Fibroblast of villous mesenchyme (primary cell): ENCODE data around the gene HTRA1. TPM values are rescaled to one million over a fixed set of nuclear protein-coding genes. Genes with fewer than 3 reads are reported as not detected.

Experiments
- DNase-seq: peaks from one replicate; pipeline ENCODE4 v3.0.0-alpha.2; 2010; ENCODE audit warnings: low read depth
- H3K4me3 ChIP-seq: 2 replicates; pipeline ENCODE4 v1.5.1; 2011; ENCODE audit warnings: low read depth, mild to moderate bottlenecking, low read length
- total RNA-seq: library from RNA; depleted of rRNA; stranded (reverse); fragments of >200 nt; gene quantifications from 2 replicates; pipeline ENCODE4 v1.2.3, GENCODE V29; 2012
- TF ChIP-seq, protein P1 (sequence below): IDR thresholded peaks from 2 replicates; pipeline ENCODE4 v1.5.1; 2012; ENCODE audit warnings: low read depth, mild to moderate bottlenecking, low read length; ENCODE audit not compliant: insufficient read depth

HTRA1 gene
- total RNA-seq, 1 donor: 88.9 TPM

DNA sequence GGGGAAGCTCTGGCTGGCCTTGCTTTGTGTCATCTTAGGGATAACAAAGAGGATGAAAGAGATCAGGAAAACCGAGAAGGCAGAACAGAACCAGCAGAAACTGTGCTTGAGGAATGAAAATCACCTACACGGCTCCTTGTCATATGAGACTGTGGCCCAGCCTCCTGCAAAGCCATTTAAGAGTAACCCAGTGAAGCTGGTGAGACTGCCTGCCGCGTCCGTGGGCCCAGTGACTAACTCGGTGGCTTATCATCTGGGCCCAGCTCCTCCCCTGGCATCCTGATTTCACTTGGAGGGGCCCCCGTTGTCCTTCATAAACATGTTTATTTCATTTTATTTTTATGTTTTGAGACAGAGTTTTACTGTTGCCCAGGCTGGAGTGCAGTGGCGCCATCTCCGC lies 30.7 kb downstream of the HTRA1 start:
- no peak for DNase-seq
- H3K4me3 ChIP-seq: no peak overlapping the region
- TF ChIP-seq, protein P1, sequence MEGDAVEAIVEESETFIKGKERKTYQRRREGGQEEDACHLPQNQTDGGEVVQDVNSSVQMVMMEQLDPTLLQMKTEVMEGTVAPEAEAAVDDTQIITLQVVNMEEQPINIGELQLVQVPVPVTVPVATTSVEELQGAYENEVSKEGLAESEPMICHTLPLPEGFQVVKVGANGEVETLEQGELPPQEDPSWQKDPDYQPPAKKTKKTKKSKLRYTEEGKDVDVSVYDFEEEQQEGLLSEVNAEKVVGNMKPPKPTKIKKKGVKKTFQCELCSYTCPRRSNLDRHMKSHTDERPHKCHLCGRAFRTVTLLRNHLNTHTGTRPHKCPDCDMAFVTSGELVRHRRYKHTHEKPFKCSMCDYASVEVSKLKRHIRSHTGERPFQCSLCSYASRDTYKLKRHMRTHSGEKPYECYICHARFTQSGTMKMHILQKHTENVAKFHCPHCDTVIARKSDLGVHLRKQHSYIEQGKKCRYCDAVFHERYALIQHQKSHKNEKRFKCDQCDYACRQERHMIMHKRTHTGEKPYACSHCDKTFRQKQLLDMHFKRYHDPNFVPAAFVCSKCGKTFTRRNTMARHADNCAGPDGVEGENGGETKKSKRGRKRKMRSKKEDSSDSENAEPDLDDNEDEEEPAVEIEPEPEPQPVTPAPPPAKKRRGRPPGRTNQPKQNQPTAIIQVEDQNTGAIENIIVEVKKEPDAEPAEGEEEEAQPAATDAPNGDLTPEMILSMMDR: no peak

DNA sequence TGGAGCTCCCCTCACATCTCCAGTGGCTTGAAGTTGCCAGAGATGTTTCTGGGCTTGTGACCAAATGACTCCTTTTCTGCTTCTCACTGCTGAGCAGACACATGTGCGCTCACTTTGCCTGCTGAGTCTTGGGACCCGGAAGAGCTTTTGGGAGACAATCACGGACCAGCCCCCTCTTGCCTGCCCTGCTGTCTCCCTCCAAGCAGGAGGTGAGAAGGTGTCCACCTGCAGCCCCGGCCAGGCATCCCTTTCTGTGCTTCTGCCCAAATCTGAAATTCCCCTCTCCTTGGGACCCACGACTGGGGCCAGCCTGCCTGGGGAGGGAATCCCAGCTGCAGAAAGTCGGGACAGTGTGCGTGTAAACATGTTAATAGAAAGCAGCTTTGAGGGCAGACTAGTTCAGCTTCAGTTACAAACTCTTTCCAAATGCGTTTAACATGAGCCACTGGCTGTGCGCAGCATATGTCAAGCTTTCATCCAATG lies 31.7 kb downstream of the HTRA1 start:
- DNase-seq: peak; percentile 57
- no peak overlapping the region for H3K4me3 ChIP-seq
- TF ChIP-seq, protein P1: no peak

DNA sequence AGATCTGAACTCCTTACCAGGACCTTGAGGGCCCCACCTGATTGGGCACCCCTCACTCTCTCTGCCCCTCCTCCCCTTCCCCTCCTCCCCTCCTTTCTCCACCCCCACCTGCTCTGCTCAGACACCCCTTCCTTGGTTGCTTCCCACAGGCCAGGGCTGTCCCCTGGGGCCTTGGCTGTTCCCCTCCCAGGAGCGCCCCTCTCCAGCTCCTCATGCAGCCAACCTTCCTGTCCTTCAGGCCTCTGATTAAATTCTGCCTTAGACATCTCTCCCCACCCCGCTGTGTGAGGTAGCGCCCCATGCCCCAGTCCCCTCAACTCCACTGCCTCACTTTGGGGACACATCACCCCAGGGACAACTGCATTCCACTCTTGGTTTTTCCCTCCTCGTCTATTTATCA lies 32.4 kb downstream of the HTRA1 start:
- TF ChIP-seq, protein P1: no peak
- H3K4me3 ChIP-seq: no peak overlapping the region
- DNase-seq: no peak

DNA sequence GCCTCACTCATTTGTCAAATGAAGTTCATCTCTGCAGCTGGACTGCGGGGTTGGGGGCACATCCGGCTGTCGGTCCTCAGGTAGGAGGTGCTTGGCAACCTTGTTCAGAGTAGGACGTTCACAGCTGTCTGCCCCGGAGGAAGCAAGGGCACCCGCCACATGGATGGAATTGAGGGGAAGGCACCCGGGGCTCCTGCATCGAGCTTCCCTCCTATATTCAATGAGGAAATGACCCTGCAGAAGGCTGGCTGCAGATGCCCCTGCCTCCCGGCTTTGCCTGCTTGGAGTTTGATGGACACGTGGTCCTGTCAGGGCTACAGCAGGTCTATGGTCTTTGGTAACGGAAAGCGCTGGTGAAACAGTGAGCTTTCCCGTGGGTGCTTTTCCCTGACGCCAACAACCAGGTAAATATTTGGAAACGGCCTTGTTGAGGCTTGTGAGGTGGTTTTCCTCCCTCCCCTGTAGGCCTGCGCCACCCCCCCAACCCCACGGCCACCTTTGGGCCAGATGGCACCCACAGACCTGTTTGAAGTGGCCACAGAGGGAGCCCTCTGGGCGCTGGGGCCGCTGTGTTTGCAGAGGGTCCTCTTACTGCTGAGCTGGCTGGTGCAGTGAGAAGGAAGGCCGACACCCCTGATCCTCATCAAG lies 32.9 kb downstream of the HTRA1 start:
- TF ChIP-seq, protein P1: no peak
- H3K4me3 ChIP-seq: no peak overlapping the region
- no peak for DNase-seq

DNA sequence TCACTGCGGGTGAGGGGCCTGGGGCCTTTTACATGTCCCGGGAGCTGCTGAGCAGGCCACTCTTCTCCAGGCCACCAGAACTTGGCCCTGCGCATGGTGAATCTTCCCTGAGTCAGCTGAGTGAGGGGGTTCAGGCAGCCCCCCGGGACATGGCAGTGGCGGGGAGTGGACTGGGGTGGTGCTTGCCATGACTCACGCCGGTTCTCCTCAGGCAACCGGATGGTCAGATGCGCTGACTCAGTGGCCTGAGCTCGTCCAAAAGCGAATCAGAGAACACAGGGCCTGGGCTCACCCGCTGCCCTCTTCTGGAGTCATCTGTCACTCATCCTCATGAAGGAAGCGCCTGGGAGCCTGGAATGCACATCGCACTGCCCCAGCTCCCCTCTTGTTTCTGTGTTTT lies 33.5 kb downstream of the HTRA1 start:
- DNase-seq: no peak
- TF ChIP-seq, protein P1: no peak
- H3K4me3 ChIP-seq: no peak overlapping the region

DNA sequence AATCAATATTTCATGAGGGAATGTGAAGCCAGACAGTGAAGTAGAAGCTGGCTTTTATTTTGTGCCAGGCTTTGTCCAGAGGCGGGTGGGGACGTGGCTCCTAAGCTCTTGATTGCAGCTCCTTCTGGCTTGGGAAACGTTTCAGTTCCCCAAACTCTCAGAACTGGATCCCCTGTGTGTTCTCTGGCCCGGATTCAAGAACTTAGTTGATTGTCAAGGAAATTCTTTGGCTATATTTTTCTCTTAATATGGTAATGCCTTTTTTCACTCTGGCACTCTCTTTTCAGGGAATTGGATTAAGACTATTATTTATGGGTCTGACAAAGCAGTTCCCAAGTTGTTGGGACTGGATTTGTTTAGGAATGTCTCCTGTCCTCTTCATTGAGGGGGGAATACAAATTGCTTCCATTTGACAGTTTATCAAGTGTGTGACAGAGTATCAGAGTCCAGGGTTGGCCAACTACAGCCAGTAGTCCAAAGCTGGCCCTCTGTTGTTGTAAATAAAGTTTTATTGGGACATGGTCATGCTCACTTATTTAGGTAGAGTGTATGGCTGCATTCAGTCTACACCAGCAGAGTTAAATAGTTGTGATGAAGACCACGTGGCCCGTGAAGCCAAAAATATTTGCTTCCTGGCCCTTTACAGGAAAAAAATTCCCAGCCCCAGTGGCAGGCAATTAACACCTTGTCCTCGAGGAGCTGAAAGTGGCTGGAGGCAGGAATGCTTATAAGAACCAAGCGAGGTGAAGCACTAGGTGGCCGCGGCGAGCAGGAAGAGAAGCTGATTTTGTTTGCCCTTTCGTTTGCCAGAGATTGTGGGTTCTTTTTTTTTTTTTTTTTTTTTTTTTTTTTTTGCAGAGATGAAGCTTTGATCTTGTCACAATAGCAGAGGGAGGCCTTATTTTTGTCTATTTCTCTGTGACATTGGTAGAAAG lies 34.3 kb downstream of the HTRA1 start:
- no peak overlapping the region for H3K4me3 ChIP-seq
- TF ChIP-seq, protein P1: no peak
- DNase-seq: no peak
